Cardiac muscle cell (in vitro differentiated cells and primary cell): ENCODE measurements around the gene RNU4-1. TPM values are rescaled to one million over a fixed set of nuclear protein-coding genes. Genes with fewer than 3 reads are reported as not detected.
"Not testable (repeated sequence)": the region's sequence is repeated elsewhere in the genome, so short reads cannot be mapped to it uniquely, and the experiment has no call there.

Source experiments
- DNase-seq, 2 donors: peaks; one replicate each; pipeline versions ENCODE4 v3.0.0 to v3.0.0-alpha.2; 2010 to 2017; ENCODE audit warnings: low read depth in 1 of 2, low spot score in 1 of 2
- H3K27ac ChIP-seq: fragments of 200-600 bp; sonication (generic); 2 replicates; pipeline ENCODE4 v1.5.1; 2016
- H3K27me3 ChIP-seq: fragments of 200-600 bp; sonication (generic); 2 replicates; pipeline ENCODE4 v1.6.0; 2016; ENCODE audit warnings: control low read depth
- H3K36me3 ChIP-seq: fragments of 200-600 bp; sonication (generic); 2 replicates; pipeline ENCODE4 v1.5.1; 2016; ENCODE audit warnings: control low read depth
- H3K4me1 ChIP-seq: fragments of 200-600 bp; sonication (generic); 2 replicates; pipeline ENCODE4 v1.8.1; 2017; ENCODE audit warnings: low read depth, mild to moderate bottlenecking, mixed run types
- H3K4me3 ChIP-seq: fragments of 200-600 bp; sonication (generic); 2 replicates; pipeline ENCODE4 v1.5.1; 2016; ENCODE audit warnings: mild to moderate bottlenecking
- H3K9me3 ChIP-seq: fragments of 200-600 bp; sonication (generic); 2 replicates; pipeline ENCODE4 v1.5.1; 2017; ENCODE audit warnings: low read depth, mild to moderate bottlenecking, control low read depth
- CTCF ChIP-seq: IDR thresholded peaks from 2 replicates; pipeline ENCODE4 v1.5.1; 2012; ENCODE audit warnings: low read depth, mild to moderate bottlenecking, low read length
- polyA plus RNA-seq: library from polyadenylated mRNA; unstranded; fragments of >200 nt; fragmentation: Nextera tagmentation; extraction: Ambion mirVana; gene quantifications from 2 replicates; pipeline ENCODE4 v1.2.1, GENCODE V29; 2016
- total RNA-seq: library from RNA; depleted of rRNA; stranded (reverse); fragments of >200 nt; gene quantifications from 2 replicates; pipeline ENCODE4 v1.2.3, GENCODE V29; 2016

Gene RNU4-1
- total and polyA plus RNA-seq, 2 experiments from 2014 or later, result not detected

GRCh38 chr12:120252071-120252906 is 40.7 kb downstream of the RNU4-1 start:
- Histone ChIP-seq H3K4me1 (peaks cover 23% of the 10 kb centered on the region), H3K4me3 (no peak overlapping the region)
- TF ChIP-seq CTCF, result no peak

GRCh38 chr12:120251364-120252070 is 41.5 kb downstream of the RNU4-1 start:
- not testable (repeated sequence) for H3K27me3 ChIP-seq, H3K4me3 ChIP-seq, H3K27ac ChIP-seq, DNase-seq, H3K9me3 ChIP-seq, H3K36me3 ChIP-seq
- peaks cover 26% of the 10 kb centered on the region for H3K4me1 ChIP-seq

More at GRCh38 chr12:120252071-120252906, 40.7 kb downstream of the RNU4-1 start:
- H3K9me3 ChIP-seq, result no peaks in the 10 kb centered on the region
- no peaks in the 10 kb centered on the region for H3K36me3 ChIP-seq
- H3K27ac ChIP-seq, result no peak overlapping the region
- H3K27me3 ChIP-seq, result no peaks in the 10 kb centered on the region
- no peak for DNase-seq

GRCh38 chr12:120249875-120250795 is 42.9 kb downstream of the RNU4-1 start:
- no peak for DNase-seq
- Histone ChIP-seq H3K27me3 (no peaks in the 10 kb centered on the region), H3K4me1 (peaks cover 26% of the 10 kb centered on the region), H3K36me3 (no peaks in the 10 kb centered on the region), H3K27ac (peak overlapping the region; percentile 73), H3K4me3 (no peak overlapping the region), H3K9me3 (no peaks in the 10 kb centered on the region)
- TF ChIP-seq CTCF, result no peak

- TF ChIP-seq CTCF, result no peak
- DNase-seq, result no peak
- no peaks in the 10 kb centered on the region for H3K27me3 ChIP-seq
- peak overlapping the region; percentile 73 for H3K27ac ChIP-seq
- H3K9me3 ChIP-seq, result no peaks in the 10 kb centered on the region
- H3K4me1 ChIP-seq, result peaks cover 31% of the 10 kb centered on the region
- no peaks in the 10 kb centered on the region for H3K36me3 ChIP-seq
- no peak overlapping the region for H3K4me3 ChIP-seq
Observed at GRCh38 chr12:120249266-120249874, 43.7 kb downstream of the RNU4-1 start.

- peak overlapping the region; percentile 40 for H3K27ac ChIP-seq
- H3K36me3 ChIP-seq, result no peaks in the 10 kb centered on the region
- no peak for DNase-seq
- H3K9me3 ChIP-seq, result no peaks in the 10 kb centered on the region
- H3K27me3 ChIP-seq, result no peaks in the 10 kb centered on the region
- no peak for TF ChIP-seq CTCF
- H3K4me1 ChIP-seq, result peaks cover 36% of the 10 kb centered on the region
- H3K4me3 ChIP-seq, result no peak overlapping the region
Observed at GRCh38 chr12:120247621-120248030, 45.4 kb downstream of the RNU4-1 start.
